Posterior vena cava (tissue), 2 donors: Measurements from ENCODE around the gene KCNQ1OT1. TPM values are rescaled to one million over a fixed set of nuclear protein-coding genes. Genes with fewer than 3 reads are reported as not detected.
A peak's percentile ranks its signal among the peaks of the same experiment; 100 is the strongest.

Source experiments
- DNase-seq: peaks from one replicate; pipeline ENCODE4 v3.0.0-alpha.2; 2020; ENCODE audit warnings: low spot score
- intact Hi-C, 2 donors: fragments of 100-400 bp; cut with DNase I; formaldehyde crosslinking; loops; one replicate each; pipeline versions ENCODE4 v1.14.1 to v1.14.2; 2022 to 2023
- total RNA-seq, 2 donors: library from RNA; stranded (reverse); fragmentation: NEBNext Ultra II Directional; extraction: Animal tissue kit (Norgen Biotek cat#: 25700); gene quantifications; one replicate each; pipeline ENCODE4 v1.2.1, GENCODE V29; 2021
- donor health status: DM: yes; HTN: yes; CAD: no.
- donor health status: DM: yes; HTN: yes; CAD: no.

The KCNQ1OT1 gene
- total RNA-seq, 2 donors from 2014 or later: 1.8 to 3.5 TPM

GRCh38 chr11:2563213-2564007, 136.4 kb downstream of the KCNQ1OT1 start:
- intact Hi-C loops: no loop called here
- peak; percentile 64 for DNase-seq

- intact Hi-C loops: no loop called here
- no peak for DNase-seq
Observed at GRCh38 chr11:2562890-2563212, 136.9 kb downstream of the KCNQ1OT1 start.

GRCh38 chr11:2561696-2562581, 137.9 kb downstream of the KCNQ1OT1 start:
- DNase-seq: peak; percentile 78

GRCh38 chr11:2559527-2560311, 140.1 kb downstream of the KCNQ1OT1 start:
- intact Hi-C loops: no loop called here
- peak; percentile 72 for DNase-seq

More at GRCh38 chr11:2561696-2562581, 137.9 kb downstream of the KCNQ1OT1 start:
- intact Hi-C loops: no loop called here

- DNase-seq: peak; percentile 54
- intact Hi-C loops: no loop called here
Observed at GRCh38 chr11:2558861-2559526, 140.8 kb downstream of the KCNQ1OT1 start.

- intact Hi-C loops: no loop called here
- peak; percentile 72 for DNase-seq
Observed at GRCh38 chr11:2558397-2558796, 141.4 kb downstream of the KCNQ1OT1 start.

Other genes starting within 250 kb of the KCNQ1OT1 start
- 10 to 100 TPM; 23.6 to 58.8 TPM for gene CDKN1C, start 185.8 kb upstream of the KCNQ1OT1 start, total RNA-seq
- gene PHLDA2, start 229.4 kb upstream of the KCNQ1OT1 start, total RNA-seq: 1 to 10 TPM; 4.6 to 8.1 TPM